ENCODE results near the gene NUTM2B.
"Not testable (repeated sequence)": the region's sequence is repeated elsewhere in the genome, so short reads cannot be mapped to it uniquely, and the experiment has no call there.

The NUTM2B gene, protein sequence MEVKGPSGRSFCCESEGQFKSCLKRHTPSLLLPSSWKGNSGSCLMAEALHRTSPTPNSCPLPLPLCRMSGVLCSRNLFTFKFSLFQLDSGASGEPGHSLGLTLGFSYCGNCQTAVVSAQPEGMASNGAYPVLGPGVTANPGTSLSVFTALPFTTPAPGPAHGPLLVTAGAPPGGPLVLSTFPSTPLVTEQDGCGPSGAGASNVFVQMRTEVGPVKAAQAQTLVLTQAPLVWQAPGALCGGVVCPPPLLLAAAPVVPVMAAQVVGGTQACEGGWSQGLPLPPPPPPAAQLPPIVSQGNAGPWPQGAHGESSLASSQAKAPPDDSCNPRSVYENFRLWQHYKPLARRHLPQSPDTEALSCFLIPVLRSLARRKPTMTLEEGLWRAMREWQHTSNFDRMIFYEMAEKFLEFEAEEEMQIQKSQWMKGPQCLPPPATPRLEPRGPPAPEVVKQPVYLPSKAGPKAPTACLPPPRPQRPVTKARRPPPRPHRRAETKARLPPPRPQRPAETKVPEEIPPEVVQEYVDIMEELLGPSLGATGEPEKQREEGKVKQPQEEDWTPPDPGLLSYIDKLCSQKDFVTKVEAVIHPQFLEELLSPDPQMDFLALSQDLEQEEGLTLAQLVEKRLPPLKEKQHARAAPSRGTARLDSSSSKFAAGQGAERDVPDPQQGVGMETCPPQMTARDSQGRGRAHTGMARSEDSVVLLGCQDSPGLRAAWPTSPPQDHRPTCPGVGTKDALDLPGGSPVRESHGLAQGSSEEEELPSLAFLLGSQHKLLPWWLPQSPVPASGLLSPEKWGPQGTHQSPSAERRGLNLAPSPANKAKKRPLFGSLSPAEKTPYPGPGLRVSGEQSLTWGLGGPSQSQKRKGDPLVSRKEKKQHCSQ

DNA sequence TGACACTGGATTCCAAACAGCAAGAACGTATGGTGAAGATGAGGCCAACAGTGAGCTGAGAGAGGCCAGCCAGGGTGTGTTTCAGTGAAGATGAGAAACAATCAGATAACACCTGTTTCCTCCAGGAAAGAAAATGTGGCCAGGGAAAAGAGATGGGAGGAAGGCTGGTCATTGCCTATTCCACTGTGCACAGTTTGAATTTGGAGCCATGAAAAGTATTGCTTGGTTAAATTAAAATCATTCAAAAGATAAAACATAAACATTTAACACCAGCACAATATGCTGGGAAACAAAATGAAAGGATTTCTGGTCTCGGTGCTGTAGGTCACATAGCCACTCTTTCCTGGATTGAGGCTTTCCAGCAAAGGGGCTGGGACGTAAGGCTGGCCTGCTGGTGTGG lies at the start of gene NUTM2B:
Gene NUTM2B, plus strand, starts transcription at position 301 of the 400 bp plus-strand sequence. CDS start 383 bp downstream, outside the sequence.
- not testable (repeated sequence) for DNase-seq (ENCODE audit: low spot score)

- not testable (repeated sequence) for DNase-seq (ENCODE audit: low spot score)
Measured at GRCh38 chr10:79663287-79663686, 39.7 kb upstream of the NUTM2B start.

GRCh38 chr10:79664686-79665085 lies 38.3 kb upstream of the NUTM2B start:
- DNase-seq (ENCODE audit: low spot score) = not testable (repeated sequence)

DNA sequence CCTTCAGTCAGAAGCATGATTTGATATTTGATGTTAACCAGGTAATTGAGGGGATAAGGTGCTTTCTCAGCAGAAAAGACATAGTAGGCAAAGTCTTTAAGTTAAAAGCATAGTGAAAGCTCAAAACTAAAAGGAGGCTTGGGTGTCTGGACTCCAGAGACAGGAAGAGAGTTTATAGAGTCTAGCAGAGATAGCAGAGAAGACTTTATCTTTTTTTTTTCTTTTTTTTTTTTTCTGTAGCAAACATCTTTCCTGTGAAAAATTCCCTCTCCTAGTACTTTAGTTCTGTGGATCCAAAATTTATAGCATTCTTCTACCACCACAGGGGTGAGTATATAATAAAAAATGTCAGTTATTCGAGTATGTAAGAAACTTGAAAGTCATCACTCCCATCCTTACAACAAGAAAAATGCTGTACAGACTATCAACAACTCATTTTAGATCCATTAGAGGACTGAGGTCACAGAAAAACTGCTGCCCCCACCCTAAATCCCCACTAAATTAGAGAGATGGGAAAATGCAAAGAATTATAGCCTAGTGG lies 33.7 kb upstream of the NUTM2B start:
- DNase-seq (ENCODE audit: low spot score) = not testable (repeated sequence)

DNA sequence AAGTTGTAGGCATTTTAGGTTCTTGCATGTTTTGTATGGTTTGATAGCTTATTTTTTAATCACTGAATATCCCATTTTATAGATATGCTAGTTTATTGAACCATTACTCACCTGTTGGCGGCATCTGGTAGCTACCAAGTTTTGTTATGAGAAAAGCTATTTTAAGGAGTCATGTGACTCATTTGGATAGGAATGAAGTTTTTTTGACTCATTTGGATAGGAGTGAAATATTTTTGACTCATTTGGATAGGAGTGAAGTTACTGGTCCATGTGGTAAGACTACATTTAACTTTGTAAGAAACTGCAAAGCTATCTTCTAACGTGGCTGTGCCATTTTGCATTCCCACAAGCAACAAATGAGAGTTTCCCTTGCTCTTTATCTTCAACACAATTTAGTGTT lies 28.1 kb upstream of the NUTM2B start:
- DNase-seq (ENCODE audit: low spot score) = not testable (repeated sequence)

- not testable (repeated sequence) for DNase-seq (ENCODE audit: low spot score)
Measured at GRCh38 chr10:79683026-79683883, 19.8 kb upstream of the NUTM2B start.

DNA sequence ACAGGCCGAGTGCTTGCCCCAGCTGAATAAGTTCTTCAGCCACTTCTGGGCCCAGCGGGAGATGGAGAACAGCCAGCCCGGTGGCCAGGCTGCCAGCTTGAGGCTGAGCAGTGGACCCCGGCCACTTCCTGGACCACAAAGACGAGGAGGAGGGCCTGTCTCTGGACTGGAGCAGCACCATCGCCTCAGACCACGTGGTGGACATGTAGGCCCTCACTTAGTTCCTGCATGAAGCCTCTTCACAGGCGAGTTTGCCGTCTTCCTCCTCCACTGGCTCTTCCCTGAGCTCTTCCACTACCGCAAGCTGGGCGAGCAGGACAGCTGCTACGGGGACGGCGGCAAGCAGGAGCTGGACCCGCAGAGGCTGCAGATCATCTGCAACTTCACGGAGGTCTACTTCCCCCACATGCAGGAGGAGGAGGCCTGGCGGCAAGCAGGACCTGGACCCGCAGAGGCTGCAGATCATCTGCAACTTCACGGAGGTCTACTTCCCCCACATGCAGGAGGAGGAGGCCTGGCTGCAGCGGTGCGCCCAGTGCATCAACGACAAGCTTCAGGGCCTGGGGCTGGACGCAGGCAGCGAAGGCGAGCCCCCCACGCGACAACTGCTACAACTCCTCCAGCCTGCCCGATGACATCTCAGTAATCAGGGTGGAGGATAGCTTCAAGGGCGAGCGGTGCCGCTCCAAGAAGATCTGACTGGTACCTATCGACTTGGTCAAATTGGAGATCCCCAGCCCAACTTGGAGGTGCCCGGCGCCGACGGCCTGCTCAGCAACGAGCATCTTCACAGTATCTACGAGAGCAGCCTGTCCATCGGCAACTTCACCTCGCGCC lies 18.9 kb upstream of the NUTM2B start:
- DNase-seq (ENCODE audit: low spot score) = not testable (repeated sequence)

GRCh38 chr10:79685044-79685685 lies 17.9 kb upstream of the NUTM2B start:
- peak; percentile 47 for DNase-seq (ENCODE audit: low spot score)

- not testable (repeated sequence) for DNase-seq (ENCODE audit: low spot score)
Measured at GRCh38 chr10:79686595-79686994, 16.4 kb upstream of the NUTM2B start.

GRCh38 chr10:79687406-79688150 lies 15.4 kb upstream of the NUTM2B start:
- not testable (repeated sequence) for DNase-seq (ENCODE audit: low spot score)

- not testable (repeated sequence) for DNase-seq (ENCODE audit: low spot score)
Measured at GRCh38 chr10:79688798-79689197, 14.2 kb upstream of the NUTM2B start.

DNA sequence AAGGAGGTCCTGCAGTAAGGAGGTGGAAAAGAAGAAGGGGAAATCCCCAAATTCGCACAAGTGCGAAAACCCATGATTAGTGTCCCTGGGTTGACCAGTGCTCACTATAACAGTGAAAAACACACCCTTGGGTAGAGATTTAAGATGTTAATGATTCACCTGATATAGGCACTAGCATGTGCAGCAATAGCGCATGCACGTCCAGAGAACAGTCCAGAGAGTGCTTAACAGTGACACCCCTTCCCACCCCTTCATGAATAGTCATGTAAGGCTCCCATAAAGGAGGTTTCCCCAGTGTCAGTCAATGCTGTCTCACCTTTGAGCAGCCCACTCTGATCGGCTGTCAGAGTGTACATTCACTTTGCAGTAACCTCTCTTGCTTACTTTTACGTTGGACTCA lies 6.4 kb upstream of the NUTM2B start:
- DNase-seq (ENCODE audit: low spot score) = not testable (repeated sequence)

DNA sequence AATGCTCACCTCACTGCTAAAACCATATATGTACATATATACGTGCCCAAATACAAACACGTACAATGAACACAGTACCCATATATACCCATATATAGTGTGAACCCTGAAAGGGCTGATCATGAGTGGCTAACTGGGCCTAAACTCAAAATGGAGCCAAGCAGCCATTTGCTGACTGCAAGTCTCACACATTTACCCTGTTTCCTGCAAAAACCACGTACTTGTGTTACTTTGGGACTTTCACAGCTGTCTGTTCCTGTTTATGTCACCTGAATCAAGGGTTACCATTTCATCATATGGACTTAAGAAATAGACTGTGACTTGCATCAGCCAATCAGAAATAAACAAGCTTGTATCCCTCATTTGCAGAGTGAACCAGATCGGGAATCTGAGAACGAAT lies 5.9 kb upstream of the NUTM2B start:
- DNase-seq (ENCODE audit: low spot score) = not testable (repeated sequence)

DNA sequence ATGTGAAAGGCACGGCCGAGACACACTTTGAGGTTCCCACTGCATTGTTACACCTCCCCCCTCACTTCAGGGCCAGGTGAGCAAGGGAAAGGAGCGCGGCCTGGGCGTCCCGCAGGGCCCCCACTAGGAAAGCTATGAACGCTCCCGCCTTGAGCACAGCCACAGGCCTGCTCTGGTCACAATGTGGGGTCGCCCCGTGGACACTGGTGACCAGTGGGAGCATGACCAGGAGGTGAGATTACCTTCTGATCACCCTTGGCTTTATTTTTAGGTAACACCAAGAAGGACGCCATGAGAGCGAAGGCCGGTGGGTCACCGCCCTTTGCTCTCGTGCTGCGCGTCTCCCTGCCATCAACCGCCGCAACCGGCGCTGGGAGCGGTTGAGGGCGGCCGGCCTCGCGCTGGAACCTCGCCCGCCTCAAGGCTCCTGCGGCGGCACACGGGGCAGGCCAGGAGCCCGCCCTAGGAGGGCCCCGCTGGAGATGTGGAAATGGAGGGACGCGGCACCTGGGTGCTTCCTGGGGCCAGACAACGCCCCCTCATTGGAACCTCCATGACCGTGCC lies 2.6 kb upstream of the NUTM2B start:
- DNase-seq (ENCODE audit: low spot score) = not testable (repeated sequence)

GRCh38 chr10:79707017-79707416 lies 4.0 kb downstream of the NUTM2B start:
- not testable (repeated sequence) for DNase-seq (ENCODE audit: low spot score)

GRCh38 chr10:79714976-79715375 lies 11.9 kb downstream of the NUTM2B start:
- DNase-seq (ENCODE audit: low spot score) = not testable (repeated sequence)

DNA sequence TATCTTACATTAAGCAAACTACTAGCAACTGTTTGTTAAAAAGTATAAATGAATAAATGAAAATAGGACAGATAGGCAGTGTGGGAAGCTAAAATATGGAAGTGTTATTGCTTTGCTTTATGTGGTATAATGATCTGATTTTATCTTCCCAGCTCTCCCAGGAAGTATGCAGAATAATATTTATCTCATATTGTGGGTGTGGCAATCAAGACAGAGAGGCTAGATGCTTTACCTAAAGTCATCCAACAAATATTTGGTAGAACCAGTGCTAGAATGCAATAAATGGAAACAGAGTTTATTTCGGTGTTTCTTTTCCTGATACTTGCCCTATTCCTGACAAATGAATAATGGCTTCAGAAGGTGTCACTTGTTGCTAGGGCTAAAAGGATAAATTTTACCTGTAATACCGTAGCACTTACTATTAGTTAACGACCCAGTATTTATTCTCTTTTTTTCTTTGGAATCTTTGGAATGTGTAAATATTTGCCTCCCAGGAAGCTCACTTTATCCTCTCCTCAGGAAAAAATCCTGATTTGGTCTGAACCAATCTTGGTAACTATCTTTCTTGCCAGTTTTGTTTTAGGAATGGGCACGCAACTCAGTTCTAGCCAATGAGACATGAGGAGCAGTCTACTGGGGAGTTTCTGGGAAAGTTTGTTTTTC lies 14.0 kb downstream of the NUTM2B start:
- not testable (repeated sequence) for DNase-seq (ENCODE audit: low spot score)

DNA sequence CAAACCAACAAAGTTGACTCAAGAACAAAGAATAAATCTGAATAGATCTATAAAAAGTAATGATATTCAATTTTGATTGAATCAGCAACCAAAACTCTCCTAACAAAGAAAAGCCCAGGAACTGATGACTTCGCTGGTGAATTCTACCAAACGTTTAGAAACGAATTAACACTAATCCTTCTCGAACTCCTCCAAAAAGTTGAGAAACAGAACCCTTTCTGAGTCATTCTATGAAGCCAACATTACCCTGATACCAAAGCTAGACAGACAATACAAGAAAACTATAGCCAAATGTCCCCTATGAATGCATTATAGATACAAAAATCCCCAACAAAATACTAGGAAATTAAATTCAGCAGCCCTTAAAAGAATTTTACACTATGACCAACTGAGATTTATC lies 17.0 kb downstream of the NUTM2B start:
- DNase-seq (ENCODE audit: low spot score) = not testable (repeated sequence)

Data from CD4-positive, alpha-beta T cell treated with Interleukin-6 at 100 ng/mL for 8 hours (primary cell).